ENCODE measurements around the gene BLTP1. TPM values are rescaled to one million over a fixed set of nuclear protein-coding genes. Genes with fewer than 3 reads are reported as not detected.
A peak's percentile ranks its signal among the peaks of the same experiment; 100 is the strongest.

The BLTP1 gene
- total RNA-seq, 1 donor from 2014 or later = 47.3 TPM

- no peak for DNase-seq (ENCODE audit: low read depth)
- Histone ChIP-seq H3K4me3 (ENCODE audit: low read depth, low read length) (no peak overlapping the region), H3K36me3 (ENCODE audit: control insufficient read depth, insufficient read depth, low read length) (no peaks in the 10 kb centered on the region), H3K27me3 (ENCODE audit: control insufficient read depth, insufficient read depth, low read length) (no peaks in the 10 kb centered on the region)
- TF ChIP-seq, protein P1, sequence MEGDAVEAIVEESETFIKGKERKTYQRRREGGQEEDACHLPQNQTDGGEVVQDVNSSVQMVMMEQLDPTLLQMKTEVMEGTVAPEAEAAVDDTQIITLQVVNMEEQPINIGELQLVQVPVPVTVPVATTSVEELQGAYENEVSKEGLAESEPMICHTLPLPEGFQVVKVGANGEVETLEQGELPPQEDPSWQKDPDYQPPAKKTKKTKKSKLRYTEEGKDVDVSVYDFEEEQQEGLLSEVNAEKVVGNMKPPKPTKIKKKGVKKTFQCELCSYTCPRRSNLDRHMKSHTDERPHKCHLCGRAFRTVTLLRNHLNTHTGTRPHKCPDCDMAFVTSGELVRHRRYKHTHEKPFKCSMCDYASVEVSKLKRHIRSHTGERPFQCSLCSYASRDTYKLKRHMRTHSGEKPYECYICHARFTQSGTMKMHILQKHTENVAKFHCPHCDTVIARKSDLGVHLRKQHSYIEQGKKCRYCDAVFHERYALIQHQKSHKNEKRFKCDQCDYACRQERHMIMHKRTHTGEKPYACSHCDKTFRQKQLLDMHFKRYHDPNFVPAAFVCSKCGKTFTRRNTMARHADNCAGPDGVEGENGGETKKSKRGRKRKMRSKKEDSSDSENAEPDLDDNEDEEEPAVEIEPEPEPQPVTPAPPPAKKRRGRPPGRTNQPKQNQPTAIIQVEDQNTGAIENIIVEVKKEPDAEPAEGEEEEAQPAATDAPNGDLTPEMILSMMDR (IDR thresholded peaks at IDR 0.05; ENCODE audit: insufficient read depth, low read length, poor library complexity, severe bottlenecking) = no peak
These were observed 13.0 kb upstream of the BLTP1 start for GRCh38 chr4:122139139-122139538.

DNA sequence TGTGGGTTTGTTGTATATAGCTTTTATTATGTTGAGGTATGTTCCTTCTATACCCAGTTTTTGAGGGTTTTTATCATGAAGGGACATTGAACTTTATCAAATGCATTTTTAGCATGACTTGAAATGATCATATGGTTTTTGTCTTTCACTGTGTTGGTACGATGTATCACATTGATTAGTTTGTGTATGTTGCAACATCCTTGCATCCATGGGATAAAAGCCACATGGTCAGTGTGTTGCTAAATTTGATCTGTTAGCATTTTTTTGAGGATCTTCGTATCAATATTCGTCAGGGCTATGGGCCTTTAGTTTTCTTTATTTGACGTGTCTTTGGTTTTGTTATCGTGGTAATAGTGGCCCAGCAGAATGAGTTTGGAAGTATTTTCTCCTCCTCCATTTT is 11.3 kb upstream of the BLTP1 start:
- Histone ChIP-seq H3K36me3 (ENCODE audit: control insufficient read depth, insufficient read depth, low read length) (no peaks in the 10 kb centered on the region), H3K4me3 (ENCODE audit: low read depth, low read length) (no peak overlapping the region), H3K27me3 (ENCODE audit: control insufficient read depth, insufficient read depth, low read length) (no peaks in the 10 kb centered on the region)
- TF ChIP-seq, protein P1 (IDR thresholded peaks at IDR 0.05; ENCODE audit: insufficient read depth, low read length, poor library complexity, severe bottlenecking) = no peak
- DNase-seq (ENCODE audit: low read depth) = no peak

DNA sequence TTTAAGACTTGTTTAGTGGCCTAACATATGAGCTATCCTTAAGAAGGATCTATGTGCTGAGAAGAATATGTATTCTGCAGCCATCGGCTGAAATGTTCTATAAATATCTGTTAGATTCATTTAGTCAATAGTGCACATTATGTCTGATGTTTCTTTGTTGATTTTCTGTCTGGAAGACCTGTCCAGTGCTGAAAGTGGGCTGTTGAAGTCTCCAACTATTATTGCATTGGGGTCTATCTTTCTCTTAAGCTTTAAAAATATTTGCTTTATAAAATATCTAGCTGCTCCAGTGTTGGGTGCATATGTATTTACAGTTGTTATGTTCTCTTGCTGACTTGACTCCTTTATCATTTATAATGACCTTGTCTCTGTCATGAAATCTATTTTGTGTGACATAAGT is 9.4 kb upstream of the BLTP1 start:
- DNase-seq (ENCODE audit: low read depth) = no peak
- TF ChIP-seq, protein P1 (IDR thresholded peaks at IDR 0.05; ENCODE audit: insufficient read depth, low read length, poor library complexity, severe bottlenecking) = no peak
- Histone ChIP-seq H3K4me3 (ENCODE audit: low read depth, low read length) (no peak overlapping the region), H3K36me3 (ENCODE audit: control insufficient read depth, insufficient read depth, low read length) (no peaks in the 10 kb centered on the region), H3K27me3 (ENCODE audit: control insufficient read depth, insufficient read depth, low read length) (no peaks in the 10 kb centered on the region)

DNA sequence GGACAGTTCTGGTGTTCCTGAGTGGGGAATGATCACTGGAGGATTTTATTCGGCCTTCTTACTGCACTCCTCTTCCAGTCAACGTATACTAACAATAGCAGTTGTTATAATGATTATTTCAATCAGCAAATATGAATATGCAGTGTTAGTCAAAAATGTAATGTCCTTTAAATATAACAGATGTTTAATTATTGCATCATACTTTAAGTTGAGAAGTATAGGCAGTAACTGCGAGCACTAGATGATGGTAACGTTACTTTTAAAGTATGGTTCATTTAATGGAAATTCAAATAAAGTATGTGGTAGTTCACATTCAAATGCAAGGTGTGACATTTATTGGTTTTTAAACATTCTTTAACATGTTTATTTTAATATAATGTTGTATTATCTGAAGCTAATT is 5.5 kb upstream of the BLTP1 start:
- no peak for DNase-seq (ENCODE audit: low read depth)
- H3K4me3 ChIP-seq (ENCODE audit: low read depth, low read length) = no peak overlapping the region
- H3K36me3 ChIP-seq (ENCODE audit: control insufficient read depth, insufficient read depth, low read length) = no peaks in the 10 kb centered on the region
- TF ChIP-seq, protein P1 (IDR thresholded peaks at IDR 0.05; ENCODE audit: insufficient read depth, low read length, poor library complexity, severe bottlenecking) = no peak
- H3K27me3 ChIP-seq (ENCODE audit: control insufficient read depth, insufficient read depth, low read length) = no peaks in the 10 kb centered on the region

DNA sequence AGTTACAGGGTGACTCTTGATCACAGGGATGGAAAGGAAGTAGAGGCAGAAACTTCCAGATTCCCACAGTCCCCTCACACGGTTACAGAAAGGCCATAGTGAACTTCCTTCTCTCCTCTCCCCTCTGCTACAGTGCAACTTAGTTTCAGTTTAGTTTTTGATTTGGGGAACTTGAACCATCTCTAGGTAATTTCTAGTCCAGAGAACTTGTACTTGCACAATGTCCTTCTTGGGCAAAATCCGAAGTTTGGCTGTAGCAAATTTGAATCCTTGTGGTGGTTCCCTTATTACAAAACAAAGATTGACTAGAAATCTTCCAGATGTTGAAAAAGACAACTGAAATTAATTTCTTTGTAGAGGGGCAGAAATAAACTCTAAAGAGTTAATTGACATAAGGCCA is 1.2 kb upstream of the BLTP1 start:
- H3K4me3 ChIP-seq (ENCODE audit: low read depth, low read length) = no peak overlapping the region
- no peak for DNase-seq (ENCODE audit: low read depth)
- no peaks in the 10 kb centered on the region for H3K36me3 ChIP-seq (ENCODE audit: control insufficient read depth, insufficient read depth, low read length)
- TF ChIP-seq, protein P1 (IDR thresholded peaks at IDR 0.05; ENCODE audit: insufficient read depth, low read length, poor library complexity, severe bottlenecking) = no peak
- no peaks in the 10 kb centered on the region for H3K27me3 ChIP-seq (ENCODE audit: control insufficient read depth, insufficient read depth, low read length)

DNA sequence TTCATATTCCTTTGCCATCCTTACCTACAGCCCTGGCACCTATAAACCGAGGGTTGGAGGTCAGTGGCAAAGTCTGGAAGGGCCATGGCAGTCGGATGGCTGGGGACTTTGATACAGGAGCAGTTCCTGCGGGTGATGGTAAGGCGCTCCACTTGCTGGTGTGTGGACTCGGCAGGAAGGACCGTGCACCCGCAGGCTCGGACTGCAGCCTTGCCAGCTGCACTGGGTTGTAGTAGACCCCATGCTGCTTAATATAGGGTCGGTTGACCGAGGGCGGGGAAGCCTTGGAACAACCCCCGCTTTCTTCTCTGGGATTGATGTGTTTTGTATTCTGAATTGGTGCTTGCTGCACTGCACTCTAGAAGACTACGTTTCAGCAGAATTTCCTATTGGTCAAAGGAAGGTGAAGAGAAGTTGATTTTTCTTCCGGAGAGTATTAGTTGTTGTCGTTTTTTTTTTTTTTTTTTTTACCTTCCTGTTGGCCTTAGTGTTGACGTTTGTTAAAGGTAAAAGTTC is 638 bp downstream of the BLTP1 start:
- no peak for DNase-seq (ENCODE audit: low read depth)
- TF ChIP-seq, protein P1 (IDR thresholded peaks at IDR 0.05; ENCODE audit: insufficient read depth, low read length, poor library complexity, severe bottlenecking) = no peak
- H3K27me3 ChIP-seq (ENCODE audit: control insufficient read depth, insufficient read depth, low read length) = no peaks in the 10 kb centered on the region
- H3K4me3 ChIP-seq (ENCODE audit: low read depth, low read length) = peak overlapping the region; percentile 92
- no peaks in the 10 kb centered on the region for H3K36me3 ChIP-seq (ENCODE audit: control insufficient read depth, insufficient read depth, low read length)

Measured in kidney epithelial cell (primary cell).